IMR-90 (cell line): ENCODE measurements around the gene ATG7. TPM values are rescaled to one million over a fixed set of nuclear protein-coding genes. Genes with fewer than 3 reads are reported as not detected.

ENCODE experiments used
- ATAC-seq: fragments of 200-7000 bp; cut with Tn5 transposase; 2 replicates; pipeline ENCODE4 v1.9.1; 2020; ENCODE audit warnings: low read depth, mild to moderate bottlenecking, moderate library complexity
- BruUV-seq: library from RNA; stranded (reverse); fragments of 400-500 nt; replicated peaks from 2 replicates; lab custom pipeline; 2021; lab: Mats Ljungman, UMichigan
- CTCF ChIA-PET: fragments of 300-600 bp; formaldehyde crosslinking; extraction: SDS; loops from one replicate; lab custom pipeline; 2021; ENCODE audit warnings: antibody characterized with exemption; lab: Yijun Ruan, JAX
- POLR2A ChIA-PET: fragments of 300-600 bp; sonication (Branson Sonifier 250); formaldehyde crosslinking; loops from one replicate; lab custom pipeline; 2022; ENCODE audit warnings: antibody characterized with exemption; ENCODE audit not compliant: unreplicated experiment; lab: Charles Lee
- DNase-seq: peaks from one replicate; pipeline ENCODE4 v3.0.0; 2013
- H2AFZ ChIP-seq: replicated peaks from 2 replicates; pipeline ENCODE3; 2013; ENCODE audit warnings: low read length, mild to moderate bottlenecking; ENCODE audit not compliant: poor library complexity
- H2AK5ac ChIP-seq: 2 replicates; pipeline ENCODE4 v1.6.1; 2013; ENCODE audit warnings: low read depth, low read length, inconsistent platforms
- H2AK9ac ChIP-seq: replicated peaks from 2 replicates; pipeline ENCODE3; 2013; ENCODE audit warnings: mild to moderate bottlenecking, low read depth, low read length, moderate library complexity; ENCODE audit not compliant: poor library complexity
- H2BK120ac ChIP-seq: 2 replicates; pipeline ENCODE4 v1.6.1; 2013; ENCODE audit warnings: low read depth, low read length, inconsistent platforms
- H2BK15ac ChIP-seq: 3 replicates; pipeline ENCODE4 v1.6.1; 2013; ENCODE audit warnings: low read depth, low read length, inconsistent platforms
- H2BK20ac ChIP-seq: 2 replicates; pipeline ENCODE4 v1.6.1; 2013; ENCODE audit warnings: low read depth, mild to moderate bottlenecking, inconsistent platforms, low read length, moderate library complexity
- H2BK5ac ChIP-seq: 2 replicates; pipeline ENCODE4 v1.6.1; 2013; ENCODE audit warnings: mild to moderate bottlenecking, low read depth, low read length, inconsistent platforms; ENCODE audit not compliant: poor library complexity, severe bottlenecking
- H3K14ac ChIP-seq: replicated peaks from 2 replicates; pipeline ENCODE4 v1.6.1; 2013; ENCODE audit warnings: low read depth, low read length, inconsistent platforms
- H3K18ac ChIP-seq: 2 replicates; pipeline ENCODE4 v1.6.1; 2013; ENCODE audit warnings: low read depth, low read length, control low read depth
- H3K23ac ChIP-seq: 2 replicates; pipeline ENCODE4 v1.6.1; 2013; ENCODE audit warnings: low read depth, low read length, inconsistent platforms
- H3K27ac ChIP-seq: 2 replicates; pipeline ENCODE4 v1.5.1; 2013; ENCODE audit warnings: mild to moderate bottlenecking, control low read depth, low read length; ENCODE audit not compliant: insufficient read depth
- H3K27me3 ChIP-seq: 2 replicates; pipeline ENCODE4 v1.6.1; 2013; ENCODE audit warnings: low read length; ENCODE audit not compliant: control insufficient read depth, insufficient read depth
- H3K36me3 ChIP-seq: 2 replicates; pipeline ENCODE4 v1.6.1; 2013; ENCODE audit warnings: low read length, mixed read lengths; ENCODE audit not compliant: control insufficient read depth, insufficient read depth
- H3K4ac ChIP-seq: 2 replicates; pipeline ENCODE4 v1.6.1; 2013; ENCODE audit warnings: low read depth, low read length, inconsistent platforms
- H3K4me1 ChIP-seq: 2 replicates; pipeline ENCODE4 v1.6.1; 2013; ENCODE audit warnings: low read length, mixed read lengths; ENCODE audit not compliant: control insufficient read depth, insufficient read depth
- H3K4me2 ChIP-seq: 2 replicates; pipeline ENCODE4 v1.6.1; 2013; ENCODE audit warnings: low read depth, mild to moderate bottlenecking, control low read depth, low read length, moderate library complexity
- H3K4me3 ChIP-seq: 2 replicates; pipeline ENCODE4 v1.5.1; 2013; ENCODE audit warnings: low read depth, mild to moderate bottlenecking, control low read depth, low read length, moderate library complexity; ENCODE audit not compliant: insufficient read depth
- H3K56ac ChIP-seq: 2 replicates; pipeline ENCODE4 v1.6.1; 2013; ENCODE audit warnings: low read length, inconsistent platforms; ENCODE audit not compliant: insufficient read depth; ENCODE audit errors: extremely low read depth
- H3K79me1 ChIP-seq, 2 experiments: 2 replicates each; pipeline ENCODE4 v1.6.1; 2013; ENCODE audit warnings: low read length in 2 of 2, inconsistent platforms in 1 of 2, low read depth in 1 of 2
- H3K9ac ChIP-seq: 2 replicates; pipeline ENCODE4 v1.6.1; 2013; ENCODE audit warnings: low read depth, low read length, control low read depth
- H3K9me1 ChIP-seq: 2 replicates; pipeline ENCODE4 v1.6.1; 2013; ENCODE audit warnings: low read length, inconsistent platforms; ENCODE audit not compliant: insufficient read depth
- H3K9me3 ChIP-seq: 2 replicates; pipeline ENCODE4 v1.6.1; 2013; ENCODE audit warnings: low read length; ENCODE audit not compliant: control insufficient read depth, insufficient read depth
- H4K20me1 ChIP-seq: 2 replicates; pipeline ENCODE4 v1.6.1; 2013; ENCODE audit warnings: low read length, inconsistent platforms; ENCODE audit not compliant: insufficient read depth
- H4K5ac ChIP-seq: 2 replicates; pipeline ENCODE4 v1.6.1; 2013; ENCODE audit warnings: mild to moderate bottlenecking, low read depth, low read length, control low read depth
- H4K8ac ChIP-seq, 2 experiments: 2 replicates each; pipeline ENCODE4 v1.6.1; 2013; ENCODE audit warnings: low read depth in 2 of 2, low read length in 2 of 2, control low read depth in 1 of 2, inconsistent platforms in 1 of 2
- H4K91ac ChIP-seq: 2 replicates; pipeline ENCODE4 v1.6.1; 2013; ENCODE audit warnings: low read depth, low read length, inconsistent platforms; ENCODE audit not compliant: insufficient read depth
- CEBPB ChIP-seq: IDR thresholded peaks from 2 replicates; pipeline ENCODE4 v1.6.1; 2012; ENCODE audit warnings: low read depth, low read length, improper control_type of control experiment
- USF2 ChIP-seq: fragments of 150-350 bp; IDR thresholded peaks from 2 replicates; pipeline ENCODE4 v1.6.1; 2017; ENCODE audit warnings: mild to moderate bottlenecking, antibody characterized with exemption, low read length, low read depth
- WGBS, 2 experiments: methylation state at CpG; one replicate each; pipeline versions ENCODE4 v1.1.5 to v1.1.7; 2013; ENCODE audit warnings: missing lambda C conversion rate in 2 of 2; ENCODE audit not compliant: insufficient read length in 1 of 2; ENCODE audit errors: extremely low coverage in 2 of 2; 5-methylcytosine and 5-hydroxymethylcytosine counted together
- dilution Hi-C: fragments of 300-500 bp; cut with HindIII; formaldehyde crosslinking; loops from one replicate; pipeline ENCODE4 v1.14.3; 2018; ENCODE audit warnings: low sequenced_read_pairs; ENCODE audit not compliant: unreplicated experiment
- in situ Hi-C: fragments of 300-500 bp; cut with MboI; formaldehyde crosslinking; loops from 3 replicates; pipeline ENCODE4 v1.14.3; 2019; ENCODE audit warnings: low sequenced_read_pairs, inconsistent platforms, mixed read lengths
- intact Hi-C: fragments of 100-400 bp; cut with micrococcal nuclease; formaldehyde crosslinking; loops from 2 replicates; pipeline ENCODE4 v1.10.0; 2022
- polyA plus RNA-seq, 3 experiments: library from polyadenylated mRNA; depleted of rRNA; stranded (reverse); fragments of >200 nt; gene quantifications; 2 replicates each; pipeline ENCODE4 v1.2.3, GENCODE V29; 2012; ENCODE audit warnings: low replicate concordance in 1 of 3
- total RNA-seq: library from RNA; depleted of rRNA; stranded (reverse); fragments of >200 nt; gene quantifications from 2 replicates; pipeline ENCODE4 v1.2.3, GENCODE V29; 2012

The ATG7 gene
- total and polyA plus RNA-seq, 2 of the 4 experiments (the other 2 are of a cell fraction), result 15.6 to 51.4 TPM

- Histone ChIP-seq H2AFZ (peak overlapping the region; percentile 33), H4K5ac (no peak overlapping the region), H2AK9ac (no peak overlapping the region), H3K23ac (no peak overlapping the region), H2BK120ac (peak overlapping the region; percentile 85), H3K4me2 (no peak overlapping the region), H3K36me3 (peaks cover 4% of the 10 kb centered on the region; the same call in 1 of the 2 replicates), H2BK15ac (peak overlapping the region; percentile 53; the same call in 2 of the 3 replicates), H3K14ac (peak overlapping the region; percentile 62), H3K9me1 (peaks cover 25% of the 10 kb centered on the region), H3K4me3 (no peak overlapping the region), H3K9ac (no peak overlapping the region), H2AK5ac (peak overlapping the region; percentile 76), H4K91ac (peak overlapping the region; percentile 53), H3K4ac (peak overlapping the region; percentile 79), H3K4me1 (peaks cover 6% of the 10 kb centered on the region), H3K9me3 (no peaks in the 10 kb centered on the region; the same call in 1 of the 2 replicates), H3K79me1 (peaks cover 39 to 75% of the 10 kb centered on the region in 2 experiments), H4K20me1 (0 out of 2 replicates have a peak, but pooled peaks cover 8% of the 10 kb centered on the region), H3K27me3 (no peaks in the 10 kb centered on the region), H2BK5ac (no peak overlapping the region), H3K18ac (no peak overlapping the region), H3K56ac (no peak overlapping the region), H2BK20ac (peak overlapping the region; percentile 64), H3K27ac (no peak overlapping the region), H4K8ac (peak overlapping the region in 1 of 2 experiments; percentile 44; a peak in 2 of 4 replicates)
- no CpG with 5 or more reads among the region's 1 CpG for WGBS, 2 experiments
- BruUV-seq, result no TSS peak
- POLR2A ChIA-PET, result no interaction called here
- in situ Hi-C loops, result no loop called here
- dilution Hi-C loops, result no loop called here
- intact Hi-C loops, result no loop called here
- DNase-seq (peak; percentile 47), ATAC-seq (peak; percentile 73)
- CTCF ChIA-PET, result interaction anchor here (0.6 kb wide), 1 partner anchor 588 kb away, joined by 3 read pairs; no protein-coding TSS in a partner anchor
- TF ChIP-seq CEBPB (no peak), USF2 (peak; percentile 79)
Observed at GRCh38 chr3:11244121-11244677, 28.0 kb upstream of the ATG7 start.
